ENCODE results near the gene SHISA9.

- TF ChIP-seq YY1 (IDR thresholded peaks at IDR 0.05; ENCODE audit: insufficient read depth, insufficient read length) = no peak
- no peak for TF ChIP-seq ZNF274 (IDR thresholded peaks at IDR 0.05; ENCODE audit: low read depth, low read length)
Observed at GRCh38 chr16:12900156-12900555, 1.2 kb upstream of the SHISA9 start.
